ENCODE data around the gene HOXD9.

DNA sequence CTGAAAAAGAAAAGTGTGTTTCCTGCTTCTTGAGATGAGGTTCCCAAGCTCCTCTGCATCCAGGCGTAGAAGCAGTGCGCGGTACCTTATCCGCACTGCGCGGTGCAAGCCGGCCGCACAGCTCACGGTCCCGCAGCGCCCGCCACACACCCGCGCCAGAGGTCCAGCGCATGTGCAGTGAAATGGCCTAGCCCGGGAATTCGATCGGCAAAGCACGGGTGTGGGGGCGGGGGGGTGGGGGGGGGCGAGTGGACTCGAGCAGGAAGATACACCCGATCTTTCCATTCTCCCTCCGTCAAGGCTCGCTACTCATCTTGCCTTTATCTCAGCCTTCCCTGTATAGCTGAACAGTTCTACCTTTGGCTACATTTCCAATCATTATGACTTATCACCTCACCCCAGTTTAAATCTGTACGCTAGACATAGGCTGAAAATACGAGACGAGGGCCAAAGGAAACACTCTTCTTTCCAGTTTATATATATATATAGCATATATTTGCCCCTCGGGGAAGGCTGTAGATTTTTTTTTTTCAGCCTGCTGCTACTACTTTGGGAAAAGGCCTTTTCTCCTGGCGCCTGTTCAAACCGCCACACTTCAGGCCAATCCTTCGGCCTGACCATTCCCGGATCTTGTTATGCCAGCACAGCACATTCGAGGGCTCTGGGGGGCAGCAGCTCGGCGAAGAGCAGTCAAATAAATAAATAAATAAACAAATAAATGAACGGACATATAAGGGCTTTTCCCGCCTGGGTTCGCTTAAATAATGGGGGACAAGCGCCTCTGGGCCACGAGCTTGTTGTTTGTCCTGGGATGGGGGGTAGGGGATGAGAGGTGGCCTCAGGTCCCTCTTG, 17.4 kb downstream of the HOXD9 start:
- TF ChIP-seq EGR1 (IDR thresholded peaks at IDR 0.05; ENCODE audit: borderline replicate concordance, low read depth, low read length) (no peak), EZH2 (IDR thresholded peaks at IDR 0.05; ENCODE audit: low read depth, low read length, severe bottlenecking) (no peak), KDM1A (IDR thresholded peaks at IDR 0.05; ENCODE audit: borderline replicate concordance, low read length) (no peak), CTCF (IDR thresholded peaks at IDR 0.05; ENCODE audit: control extremely low read depth in 1 of 3, insufficient read depth in 1 of 3, low read depth in 1 of 3, low read length in 3 of 3) (no peak), YY1 (IDR thresholded peaks at IDR 0.05; ENCODE audit: low read depth, low read length) (no peak), FOSL1 (IDR thresholded peaks at IDR 0.05; ENCODE audit: insufficient read depth, low read depth, low read length) (no peak)
